HG02623 (cell line): ENCODE data around the gene FAF2.
"Not testable (repeated sequence)": the region's sequence is repeated elsewhere in the genome, so short reads cannot be mapped to it uniquely, and the experiment has no call there.

Experiments
- ATAC-seq: cut with Tn5 transposase; IDR thresholded peaks from one replicate; pipeline ENCODE4 v1.9.1; 2021; ENCODE audit warnings: moderate library complexity; ENCODE audit not compliant: unreplicated experiment

The FAF2 gene, protein sequence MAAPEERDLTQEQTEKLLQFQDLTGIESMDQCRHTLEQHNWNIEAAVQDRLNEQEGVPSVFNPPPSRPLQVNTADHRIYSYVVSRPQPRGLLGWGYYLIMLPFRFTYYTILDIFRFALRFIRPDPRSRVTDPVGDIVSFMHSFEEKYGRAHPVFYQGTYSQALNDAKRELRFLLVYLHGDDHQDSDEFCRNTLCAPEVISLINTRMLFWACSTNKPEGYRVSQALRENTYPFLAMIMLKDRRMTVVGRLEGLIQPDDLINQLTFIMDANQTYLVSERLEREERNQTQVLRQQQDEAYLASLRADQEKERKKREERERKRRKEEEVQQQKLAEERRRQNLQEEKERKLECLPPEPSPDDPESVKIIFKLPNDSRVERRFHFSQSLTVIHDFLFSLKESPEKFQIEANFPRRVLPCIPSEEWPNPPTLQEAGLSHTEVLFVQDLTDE

DNA sequence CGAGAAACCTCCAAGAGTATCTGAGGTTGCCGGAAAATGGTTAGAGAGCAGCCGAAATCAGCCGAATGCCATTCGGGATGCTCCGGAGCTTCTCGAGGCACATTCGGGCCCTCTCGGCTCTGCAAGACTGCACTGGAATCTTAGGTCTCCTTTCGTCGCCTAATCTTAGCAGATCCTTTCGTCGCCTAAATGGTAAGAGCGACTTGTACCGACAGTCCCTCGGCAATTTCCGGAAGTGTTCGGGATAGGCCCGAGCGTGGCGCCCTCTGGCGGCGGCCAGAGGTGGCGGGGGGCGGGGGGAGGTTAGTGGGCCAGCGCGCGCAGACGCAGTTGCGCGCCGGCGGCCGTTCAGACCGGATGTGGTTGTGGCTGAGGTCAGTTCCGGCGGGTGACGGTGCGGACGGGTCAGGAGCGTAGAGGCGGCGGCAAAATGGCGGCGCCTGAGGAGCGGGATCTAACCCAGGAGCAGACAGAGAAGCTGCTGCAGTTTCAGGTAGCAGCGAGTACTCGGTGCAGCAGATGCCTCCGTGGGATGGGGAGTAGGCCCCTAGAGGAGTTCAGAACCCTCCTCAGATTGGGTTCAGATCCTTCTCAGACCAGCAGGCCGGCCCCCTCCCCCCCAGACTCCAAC lies at the start of gene FAF2:
Gene FAF2 (plus strand): TSS at position 408 of the 631 bp plus-strand sequence. CDS start 23 bp downstream, at position 431.
- ATAC-seq, result peak; percentile 92

DNA sequence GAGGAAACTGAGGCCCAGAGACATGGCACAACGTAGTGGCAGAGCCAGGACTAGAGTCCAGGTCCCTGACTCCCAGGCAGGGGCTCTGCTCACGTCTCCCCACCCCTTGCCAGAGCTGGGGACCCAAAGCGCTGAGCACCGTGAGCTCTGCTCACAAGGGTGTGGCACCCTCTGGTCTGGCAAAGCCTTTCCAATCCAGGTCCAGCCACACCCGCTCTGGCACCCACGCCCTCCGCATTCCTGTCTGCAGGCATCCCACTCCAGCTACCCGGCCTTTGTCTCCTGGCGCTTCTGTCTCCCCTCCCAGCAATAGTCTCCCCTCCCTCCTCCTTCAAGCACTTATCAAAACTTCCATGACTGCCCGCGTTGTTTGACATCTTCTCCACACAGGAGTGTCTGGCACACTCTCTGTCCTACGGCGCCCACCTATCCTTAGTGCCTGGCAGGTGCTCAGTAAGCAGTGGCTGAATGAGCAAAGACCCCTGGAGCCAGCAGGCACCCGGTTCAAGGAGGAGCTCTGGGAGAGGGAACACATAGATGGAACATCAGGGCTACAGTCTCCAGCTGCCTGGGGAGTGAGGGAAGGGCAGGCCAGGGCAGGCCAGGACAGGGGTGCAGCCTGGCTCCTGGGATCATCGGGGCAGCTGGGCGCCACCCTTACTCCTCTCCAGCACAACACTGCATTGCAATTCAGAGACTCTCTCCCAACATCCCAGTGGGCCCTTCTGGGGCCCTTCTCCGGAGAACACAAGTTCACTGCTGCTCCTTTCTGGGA lies 47.6 kb upstream of the FAF2 start:
- ATAC-seq, result no peak

DNA sequence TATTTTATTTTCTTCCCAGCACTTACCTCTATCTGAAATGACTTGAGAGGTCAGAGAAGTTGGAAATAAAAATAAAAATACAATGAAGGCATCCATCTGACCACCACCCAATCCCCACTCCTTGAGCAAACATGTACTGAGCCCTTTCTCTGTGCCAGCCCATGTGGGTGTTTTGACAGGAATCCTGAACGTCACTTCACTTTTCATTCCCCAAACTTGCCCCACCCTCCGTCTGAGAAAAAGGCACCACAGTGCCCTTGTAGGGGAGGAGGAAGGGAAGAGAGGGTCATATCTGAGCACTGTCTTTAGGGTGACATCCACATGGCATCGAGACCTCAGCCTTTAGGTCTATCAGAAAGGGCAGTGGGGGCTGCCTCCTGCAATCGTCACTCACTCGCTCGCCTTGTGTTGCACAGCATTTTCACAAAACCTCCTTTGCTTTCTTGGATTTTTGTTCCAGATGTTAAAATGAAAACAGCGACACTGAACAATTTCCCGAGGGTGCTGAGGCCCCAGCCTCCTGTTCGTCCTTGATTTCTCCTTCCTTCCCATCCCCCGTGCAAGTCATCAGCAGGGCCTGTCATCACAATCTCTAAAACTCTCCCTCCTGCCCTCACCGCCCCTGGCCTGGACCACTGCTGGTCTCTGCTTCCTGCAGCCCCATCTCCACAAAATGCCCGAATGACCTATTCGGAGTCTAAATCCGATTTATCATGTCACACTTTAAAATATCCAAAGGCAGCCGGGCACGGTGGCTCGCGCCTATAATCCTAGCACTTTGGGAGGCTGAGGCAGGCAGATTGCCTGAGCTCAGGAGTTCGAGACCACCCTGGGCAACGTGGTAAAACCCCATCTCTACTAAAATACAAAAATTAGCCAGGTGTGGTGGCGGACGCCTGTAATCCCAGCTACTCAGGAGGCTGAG lies 46.6 kb upstream of the FAF2 start:
- no peak for ATAC-seq

DNA sequence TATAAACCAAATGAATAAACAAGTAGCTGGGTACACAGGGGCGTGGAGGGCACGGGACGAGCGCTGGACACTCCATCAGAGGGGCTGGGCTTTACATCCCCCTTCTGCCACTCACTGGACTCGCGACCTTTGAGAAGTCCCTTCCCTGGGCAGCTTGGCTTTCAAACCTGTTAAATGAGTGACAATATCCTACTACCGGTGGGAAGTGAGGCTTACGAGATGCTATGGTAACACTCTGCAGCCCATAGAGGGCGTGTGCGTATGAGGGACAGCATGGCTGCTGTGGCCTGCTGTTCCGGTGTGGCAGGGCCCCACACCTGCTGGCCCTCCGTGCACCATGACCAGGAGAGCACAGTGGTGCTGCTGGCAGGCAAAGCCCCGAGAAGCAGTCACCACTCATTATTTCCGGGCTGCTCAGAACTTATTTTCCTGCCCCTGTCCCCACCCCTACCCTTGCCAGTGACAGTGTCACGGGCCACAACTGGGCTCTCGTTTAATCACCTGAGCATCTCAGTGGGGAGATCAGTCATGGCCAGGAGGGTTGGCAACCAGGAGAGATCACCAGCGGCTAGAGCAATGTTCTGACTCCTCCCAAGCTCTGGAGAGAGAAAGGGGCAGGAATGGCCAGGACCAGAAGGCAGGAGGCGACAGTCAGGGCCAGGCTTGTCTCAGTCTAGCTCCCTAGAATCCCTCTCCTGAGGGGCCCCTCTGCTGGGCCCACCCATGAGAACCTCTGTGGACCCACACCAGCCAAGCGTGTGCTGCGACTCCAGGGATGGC lies 42.3 kb upstream of the FAF2 start:
- no peak for ATAC-seq

DNA sequence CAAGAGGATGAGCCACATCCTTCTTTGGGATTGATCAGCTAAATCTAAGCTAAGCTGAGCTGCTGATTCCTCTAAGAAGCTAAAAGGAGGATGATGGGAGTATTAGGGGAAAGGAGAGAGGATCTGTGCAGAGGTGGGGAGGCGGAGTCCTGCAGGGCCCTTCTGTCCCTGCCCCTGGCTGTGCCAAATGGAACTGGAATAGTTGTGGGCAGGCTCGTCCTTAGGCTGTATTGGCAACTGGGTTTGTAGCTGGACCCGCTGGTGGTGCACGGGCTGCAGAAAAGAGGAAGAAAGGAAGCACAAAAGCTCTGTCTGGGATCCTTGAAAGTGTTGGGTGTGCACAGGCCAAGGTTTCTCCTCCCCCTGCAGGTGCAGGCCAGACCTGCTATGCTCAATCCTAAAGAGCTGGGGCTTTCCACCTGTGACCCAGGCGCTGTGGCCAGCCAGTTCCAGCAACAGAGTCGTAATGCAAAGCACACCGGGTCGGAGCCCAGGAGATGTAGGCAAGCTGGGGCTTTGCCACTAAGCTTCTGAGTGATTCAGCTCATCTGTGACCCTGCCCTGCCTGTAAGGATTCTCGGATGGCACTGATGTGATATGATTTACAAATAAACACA lies 41.6 kb upstream of the FAF2 start:
- ATAC-seq, result no peak

DNA sequence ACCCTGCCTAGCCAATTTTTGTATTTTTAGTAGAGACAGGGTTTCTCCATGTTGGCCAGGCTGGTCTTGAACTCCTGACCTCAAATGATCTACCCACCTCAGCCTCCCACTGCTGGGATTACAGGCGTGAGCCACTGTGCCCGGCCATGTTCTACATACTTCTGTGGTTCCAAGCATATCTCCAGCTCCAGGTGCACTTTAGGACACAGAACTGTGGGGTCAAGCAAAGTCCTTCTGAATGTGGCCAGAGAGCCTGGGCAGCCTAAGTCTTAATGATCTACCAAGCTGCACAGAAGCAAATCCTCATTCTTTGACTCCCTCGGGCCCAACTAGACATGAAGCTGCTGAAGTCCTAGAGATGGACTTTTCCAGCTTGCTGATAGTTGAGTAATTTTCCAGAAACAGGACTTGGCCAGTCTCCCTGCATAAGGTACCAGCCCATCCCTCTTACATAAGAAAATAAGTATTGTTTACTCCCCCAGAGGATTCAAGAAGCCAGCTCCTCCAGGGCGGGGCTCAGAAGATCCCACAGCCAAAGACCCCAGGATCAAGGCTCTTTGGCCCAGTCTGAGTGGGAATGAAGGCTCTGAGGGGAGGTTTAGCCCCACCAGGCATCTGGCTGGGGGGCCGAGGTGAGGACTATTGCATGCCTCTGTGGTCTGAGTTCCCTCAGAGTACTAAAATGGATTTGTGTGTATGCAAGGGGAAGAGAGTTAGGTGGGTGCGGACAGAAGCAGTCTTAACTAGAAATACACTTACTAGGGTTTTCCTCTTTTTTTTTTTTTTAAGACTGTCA lies 40.5 kb upstream of the FAF2 start:
- ATAC-seq, result no peak

DNA sequence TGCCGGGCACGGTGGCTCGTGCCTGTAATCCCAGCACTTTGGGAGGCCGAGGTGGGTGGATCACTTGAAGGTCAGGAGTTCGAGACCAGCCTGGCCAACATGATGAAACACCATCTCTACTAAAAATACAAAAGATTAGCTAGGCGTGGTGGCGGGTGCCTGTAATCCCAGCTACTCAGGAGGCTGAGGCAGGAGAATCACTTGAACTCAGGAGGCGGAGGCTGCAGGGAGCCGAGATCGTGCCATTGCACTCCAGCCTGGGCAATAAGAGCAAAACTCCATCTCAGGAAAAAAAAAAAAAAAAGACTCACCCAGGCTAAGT lies 40.0 kb upstream of the FAF2 start:
- not testable (repeated sequence) for ATAC-seq

DNA sequence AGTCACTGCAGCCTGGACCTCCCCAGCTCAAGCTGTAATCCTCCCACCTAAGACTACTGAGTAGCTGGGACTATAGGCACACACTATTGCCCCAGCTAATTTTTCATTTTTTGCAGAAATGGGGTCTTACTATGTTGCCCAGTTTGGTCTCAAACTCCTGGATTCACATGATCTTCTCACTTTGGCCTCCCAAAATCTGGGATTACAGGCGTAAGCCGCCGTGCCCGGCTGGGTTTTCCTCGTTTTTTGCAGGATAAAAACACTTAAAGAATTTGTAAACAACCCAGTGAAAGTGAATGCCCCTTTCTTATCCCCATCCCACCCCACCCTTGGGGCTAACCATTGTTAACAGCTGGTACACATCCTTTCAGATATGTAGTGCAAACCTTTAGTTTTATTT lies 39.6 kb upstream of the FAF2 start:
- ATAC-seq, result no peak

DNA sequence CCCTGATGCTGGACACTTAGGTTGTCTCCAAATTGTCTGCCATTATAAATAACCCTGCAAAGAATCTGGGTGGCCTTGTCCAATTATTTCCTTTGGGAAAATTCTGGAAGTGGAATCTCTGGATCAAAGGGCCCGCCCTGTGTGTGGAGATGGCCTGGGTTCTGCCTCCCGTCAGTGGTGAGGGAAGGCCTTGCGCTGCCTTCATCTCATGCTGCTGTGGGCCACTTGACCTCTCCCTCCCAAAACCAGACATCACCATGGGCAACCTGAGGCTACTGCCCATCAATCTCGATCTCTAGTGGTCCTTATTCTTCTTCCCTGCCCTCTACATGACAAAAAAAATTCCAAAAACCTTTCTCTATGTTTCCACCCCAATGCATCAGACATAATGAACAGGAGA lies 38.4 kb upstream of the FAF2 start:
- ATAC-seq, result no peak

DNA sequence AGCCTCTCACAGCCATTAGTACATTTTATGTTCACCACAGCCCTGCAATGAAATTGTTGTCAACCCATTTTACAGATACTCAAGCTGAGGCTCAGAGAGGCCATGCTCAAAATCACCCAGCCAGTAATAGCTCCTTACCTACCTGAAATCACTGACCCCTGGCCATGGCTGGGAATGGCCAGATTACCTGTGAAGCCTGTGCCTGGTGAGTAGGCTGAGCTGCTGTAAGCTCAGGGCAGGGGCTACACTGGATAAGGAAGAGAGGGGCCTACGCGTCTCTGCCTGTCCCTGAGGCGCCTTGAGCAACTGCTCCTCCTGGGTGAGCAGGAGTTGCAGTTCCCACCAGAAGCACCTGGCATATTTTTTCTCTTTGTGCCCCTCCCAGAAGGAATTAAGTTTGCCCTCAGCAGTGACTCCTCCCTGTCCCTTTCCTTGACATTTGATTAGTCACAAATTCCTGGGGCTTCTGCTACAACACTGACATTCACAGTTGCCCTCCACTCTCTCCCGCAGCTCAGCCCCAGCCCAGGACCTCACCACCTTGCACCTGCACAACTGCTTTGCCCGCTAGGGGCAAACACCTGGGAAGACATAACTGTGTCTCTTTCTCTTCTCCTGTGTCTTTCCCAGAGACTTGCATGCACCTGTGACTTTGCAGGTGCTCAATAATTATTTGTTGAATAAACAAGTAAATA lies 37.6 kb upstream of the FAF2 start:
- no peak for ATAC-seq

DNA sequence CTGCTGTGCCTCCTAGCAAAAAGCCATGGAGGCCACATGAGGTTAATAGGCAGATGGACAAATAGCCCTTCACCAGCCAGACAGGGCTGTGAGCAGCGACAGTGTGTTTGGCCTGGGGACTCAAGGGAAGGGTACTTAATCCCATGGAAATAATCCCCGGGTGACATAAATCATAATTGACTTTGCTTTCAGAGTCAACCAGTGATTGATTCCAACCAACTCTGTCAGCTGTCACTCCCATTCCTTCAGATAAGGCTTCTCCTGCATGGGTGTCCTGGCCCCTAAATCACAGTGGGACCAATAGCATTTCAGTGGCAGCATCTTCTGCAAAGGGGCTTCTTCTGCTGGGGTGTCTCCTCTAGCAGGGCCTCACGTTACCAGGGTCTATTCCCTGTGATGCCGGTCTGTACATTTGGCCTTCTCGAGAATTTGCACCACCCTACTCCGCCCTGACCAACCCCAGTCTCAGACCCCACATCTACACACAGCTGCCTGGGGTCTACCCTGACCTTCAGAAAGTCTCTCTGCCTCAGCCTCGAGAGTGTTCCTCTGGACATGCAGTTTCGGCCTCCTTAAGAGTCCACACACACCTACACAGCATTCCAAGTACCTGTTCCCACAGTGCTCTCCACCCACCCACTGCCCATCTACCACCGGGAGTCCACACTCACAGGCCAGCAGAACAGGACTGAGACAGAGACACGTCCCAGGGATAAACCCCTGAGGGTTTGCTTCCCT lies 35.5 kb upstream of the FAF2 start:
- ATAC-seq, result no peak

DNA sequence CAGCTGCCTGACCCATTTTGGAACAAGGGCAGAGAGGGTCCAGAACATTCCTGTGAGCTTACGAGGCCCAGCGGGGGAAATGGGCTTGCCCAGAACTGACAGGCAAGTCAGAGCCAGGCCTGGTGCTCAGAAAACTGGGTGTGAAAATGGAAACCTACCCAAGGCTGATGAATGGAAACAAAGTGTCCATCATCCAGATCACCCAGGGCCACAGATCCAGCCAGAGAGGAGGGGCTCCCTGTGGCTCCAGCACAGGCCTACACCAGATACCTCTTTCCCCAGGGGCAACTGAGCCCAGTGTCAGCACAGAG lies 35.0 kb upstream of the FAF2 start:
- ATAC-seq, result no peak

DNA sequence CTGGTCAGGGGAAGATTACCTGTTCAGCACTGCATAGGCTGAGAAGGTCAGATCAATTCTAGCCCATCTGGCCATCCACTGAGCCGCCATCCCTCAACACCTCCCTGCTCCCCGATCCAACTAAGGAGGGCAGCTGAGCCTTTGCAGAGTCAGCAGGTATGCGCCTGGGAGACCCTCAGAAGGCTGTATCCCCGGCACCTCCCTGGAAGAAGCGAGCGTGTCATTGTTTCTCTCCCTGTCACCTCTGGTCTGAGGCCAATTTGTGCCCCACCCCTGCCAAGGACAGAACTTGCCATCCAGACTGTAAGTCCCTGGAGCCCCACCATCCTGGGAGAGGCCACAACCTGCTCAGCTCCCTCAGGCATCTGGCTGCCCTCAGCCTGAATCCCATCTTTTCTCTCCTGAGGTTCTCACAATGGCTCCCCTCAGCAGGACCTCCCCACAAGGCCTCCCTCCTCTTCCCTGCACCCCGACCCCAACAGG lies 34.4 kb upstream of the FAF2 start:
- no peak for ATAC-seq

DNA sequence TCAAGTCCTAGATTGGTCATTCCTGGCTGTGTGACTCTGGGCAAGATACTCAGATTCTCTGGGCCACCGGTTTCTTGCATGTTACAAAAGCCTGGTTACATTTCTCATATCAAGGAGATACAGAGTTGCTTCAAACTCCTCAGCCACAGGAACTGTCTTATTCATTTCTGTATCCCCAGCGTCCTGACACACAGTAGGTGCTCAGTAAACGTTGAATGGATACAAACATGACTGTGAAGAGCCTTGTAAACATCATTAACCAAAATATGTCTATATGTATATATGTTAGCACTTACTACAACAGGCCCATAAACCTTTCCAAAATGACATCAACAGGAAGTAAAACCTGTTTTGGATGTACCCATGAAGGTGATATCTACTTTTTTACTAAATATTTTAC lies 33.5 kb upstream of the FAF2 start:
- ATAC-seq, result no peak

DNA sequence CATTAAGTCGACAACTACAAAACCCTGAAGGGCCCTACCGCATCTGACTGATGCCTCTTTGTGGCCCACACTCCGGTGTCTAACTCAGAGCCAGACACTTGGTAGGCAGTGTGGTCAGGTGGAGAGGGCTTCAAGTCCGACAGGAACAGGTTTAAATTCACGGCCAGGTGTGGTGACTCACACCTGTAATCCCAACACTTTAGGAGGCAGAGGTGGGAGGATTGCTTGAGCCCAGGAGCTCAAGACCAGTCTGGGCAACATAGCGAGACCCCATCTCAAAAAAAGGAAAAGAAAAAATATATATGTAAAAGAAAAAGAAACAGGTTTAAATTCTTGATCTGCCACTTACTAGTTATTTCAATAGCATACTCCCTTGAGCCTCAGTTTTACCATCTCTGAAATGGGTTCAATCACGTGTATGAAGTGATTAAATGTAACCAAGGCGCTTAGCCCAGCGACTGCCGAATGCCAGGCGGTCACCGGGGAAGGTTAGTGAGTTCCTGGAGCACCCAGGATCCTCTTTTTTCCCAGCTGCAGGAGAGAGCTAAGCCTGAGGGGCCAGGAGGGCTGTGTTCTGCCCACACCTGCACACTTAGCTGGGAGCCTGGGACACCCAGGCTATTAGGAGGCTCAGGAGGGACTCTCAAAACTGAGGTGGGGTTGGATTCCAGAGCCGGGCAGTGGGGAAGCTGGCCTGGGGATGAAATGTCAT lies 32.8 kb upstream of the FAF2 start:
- ATAC-seq, result no peak

DNA sequence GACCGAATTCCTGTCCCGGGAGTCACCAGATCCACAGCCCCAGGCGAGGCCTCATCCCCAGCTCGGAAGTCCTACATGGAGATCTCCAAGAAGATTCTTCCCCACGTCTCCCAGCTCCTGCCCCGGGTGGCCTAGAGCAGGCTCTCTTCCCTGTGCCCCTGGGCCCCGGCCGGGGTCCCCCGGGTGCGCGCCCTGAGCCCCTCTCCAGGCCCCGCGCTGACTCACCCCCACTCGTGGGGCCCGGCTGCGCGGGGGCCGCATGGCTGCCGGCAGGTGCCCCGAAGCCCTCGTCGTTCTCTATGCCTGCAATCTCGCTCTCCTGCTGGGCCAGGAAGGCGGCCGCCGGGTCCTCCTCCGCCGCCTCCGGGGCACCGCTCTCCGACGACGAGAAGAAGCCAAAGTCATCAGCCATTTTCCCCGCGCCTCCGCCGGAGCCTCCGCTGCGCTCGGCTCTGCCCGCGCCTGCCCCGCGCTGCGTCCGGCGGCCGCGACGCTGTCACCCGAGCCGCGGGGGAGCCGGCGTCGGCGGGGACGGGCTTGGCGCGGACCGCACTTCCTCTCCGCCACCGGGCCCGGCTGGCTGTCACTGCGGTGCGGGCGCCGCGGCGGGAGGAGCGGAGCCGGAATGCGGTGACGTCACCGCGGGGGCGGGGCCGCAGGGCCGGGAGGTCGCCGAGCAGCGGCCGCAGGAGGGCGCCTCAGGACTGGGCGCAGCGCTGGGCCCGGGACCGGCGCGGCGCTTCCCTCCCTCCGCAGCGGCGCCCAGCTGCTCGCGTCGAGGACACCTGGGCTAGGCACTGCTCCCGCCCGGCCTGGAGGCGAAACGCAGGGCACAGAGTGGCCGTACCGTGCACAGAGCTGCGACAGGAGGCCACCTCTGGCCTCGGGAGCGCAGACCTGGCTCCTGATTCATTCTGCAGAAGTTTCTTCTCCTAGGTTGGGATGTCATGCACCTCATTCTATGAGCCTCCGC lies 31.9 kb upstream of the FAF2 start, which contains the start of gene CLTB:
Gene CLTB (minus strand): TSS at position 588 of the 973 bp plus-strand sequence. CDS start 176 bp downstream, at position 412.
- peak; percentile 90 for ATAC-seq
